Right lobe of liver (tissue), 4 donors: ENCODE measurements around the gene GLB1L2.

Experiments
- POLR2A ChIP-seq: fragments of 450-650 bp; IDR thresholded peaks from one replicate; pipeline ENCODE4 v1.6.1; 2017; ENCODE audit warnings: antibody characterized with exemption, mild to moderate bottlenecking
- TF ChIP-seq, protein P1 (sequence below), 4 donors: fragments of 200-600 bp in 3 of 4; fragments of 450-650 bp in 1 of 4; IDR thresholded peaks; one replicate each; pipeline versions ENCODE4 v1.5.1 to v1.8.0; 2016 to 2022; ENCODE audit warnings: antibody characterized with exemption in 4 of 4, mild to moderate bottlenecking in 2 of 4
- donor health status: DM: no; HTN: no; CAD: no.
- donor health status: DM: no; HTN: no; CAD: no.
- donor health status: DM: no; HTN: yes; CAD: no.

DNA sequence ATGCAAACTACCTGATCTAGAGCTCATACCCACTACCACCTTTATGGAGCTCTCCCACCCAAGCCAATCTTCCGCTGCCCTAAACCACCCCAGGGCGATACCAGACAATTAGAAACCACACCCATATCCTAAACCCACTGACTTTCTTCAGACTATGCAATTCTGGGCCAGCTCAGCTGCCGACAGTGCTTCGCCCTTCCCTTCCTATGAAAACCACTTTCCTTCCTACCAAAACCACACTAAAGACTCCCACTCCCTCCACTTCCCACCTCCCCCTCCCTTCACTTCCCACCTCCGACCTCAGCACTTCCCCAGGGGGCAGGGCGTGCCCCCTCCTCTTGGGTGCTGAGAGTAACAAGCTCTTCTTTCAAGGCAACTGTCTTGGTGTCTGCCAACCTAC lies 55.2 kb downstream of the GLB1L2 start:
- TF ChIP-seq POLR2A, result no peak
- TF ChIP-seq, protein P1, sequence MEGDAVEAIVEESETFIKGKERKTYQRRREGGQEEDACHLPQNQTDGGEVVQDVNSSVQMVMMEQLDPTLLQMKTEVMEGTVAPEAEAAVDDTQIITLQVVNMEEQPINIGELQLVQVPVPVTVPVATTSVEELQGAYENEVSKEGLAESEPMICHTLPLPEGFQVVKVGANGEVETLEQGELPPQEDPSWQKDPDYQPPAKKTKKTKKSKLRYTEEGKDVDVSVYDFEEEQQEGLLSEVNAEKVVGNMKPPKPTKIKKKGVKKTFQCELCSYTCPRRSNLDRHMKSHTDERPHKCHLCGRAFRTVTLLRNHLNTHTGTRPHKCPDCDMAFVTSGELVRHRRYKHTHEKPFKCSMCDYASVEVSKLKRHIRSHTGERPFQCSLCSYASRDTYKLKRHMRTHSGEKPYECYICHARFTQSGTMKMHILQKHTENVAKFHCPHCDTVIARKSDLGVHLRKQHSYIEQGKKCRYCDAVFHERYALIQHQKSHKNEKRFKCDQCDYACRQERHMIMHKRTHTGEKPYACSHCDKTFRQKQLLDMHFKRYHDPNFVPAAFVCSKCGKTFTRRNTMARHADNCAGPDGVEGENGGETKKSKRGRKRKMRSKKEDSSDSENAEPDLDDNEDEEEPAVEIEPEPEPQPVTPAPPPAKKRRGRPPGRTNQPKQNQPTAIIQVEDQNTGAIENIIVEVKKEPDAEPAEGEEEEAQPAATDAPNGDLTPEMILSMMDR (IDR thresholded peaks at IDR 0.05), result no peak
